KOPT-K1 (cell line): Measurements from ENCODE around the gene SCAMP2.

Experiments
- H3K27ac ChIP-seq: fragments of 200-600 bp; sonication (generic); 2 replicates; pipeline ENCODE4 v1.5.1; 2016; ENCODE audit warnings: antibody characterized with exemption, mild to moderate bottlenecking, low read depth, low read length; ENCODE audit not compliant: poor library complexity, severe bottlenecking
- H3K36me3 ChIP-seq: fragments of 200-600 bp; sonication (generic); 2 replicates; pipeline ENCODE4 v1.5.1; 2017; ENCODE audit warnings: antibody characterized with exemption, mild to moderate bottlenecking, low read length, moderate library complexity; ENCODE audit not compliant: insufficient read depth
- H3K9me3 ChIP-seq: fragments of 200-600 bp; sonication (generic); 2 replicates; pipeline ENCODE4 v1.5.1; 2017; ENCODE audit warnings: antibody characterized with exemption, low read length, mild to moderate bottlenecking; ENCODE audit not compliant: insufficient read depth, poor library complexity, severe bottlenecking

SCAMP2 gene

GRCh38 chr15:74840851-74841775 is 32.1 kb downstream of the SCAMP2 start:
- no peak overlapping the region for H3K27ac ChIP-seq
- H3K36me3 ChIP-seq = peaks cover 22% of the 10 kb centered on the region
- no peaks in the 10 kb centered on the region for H3K9me3 ChIP-seq

DNA sequence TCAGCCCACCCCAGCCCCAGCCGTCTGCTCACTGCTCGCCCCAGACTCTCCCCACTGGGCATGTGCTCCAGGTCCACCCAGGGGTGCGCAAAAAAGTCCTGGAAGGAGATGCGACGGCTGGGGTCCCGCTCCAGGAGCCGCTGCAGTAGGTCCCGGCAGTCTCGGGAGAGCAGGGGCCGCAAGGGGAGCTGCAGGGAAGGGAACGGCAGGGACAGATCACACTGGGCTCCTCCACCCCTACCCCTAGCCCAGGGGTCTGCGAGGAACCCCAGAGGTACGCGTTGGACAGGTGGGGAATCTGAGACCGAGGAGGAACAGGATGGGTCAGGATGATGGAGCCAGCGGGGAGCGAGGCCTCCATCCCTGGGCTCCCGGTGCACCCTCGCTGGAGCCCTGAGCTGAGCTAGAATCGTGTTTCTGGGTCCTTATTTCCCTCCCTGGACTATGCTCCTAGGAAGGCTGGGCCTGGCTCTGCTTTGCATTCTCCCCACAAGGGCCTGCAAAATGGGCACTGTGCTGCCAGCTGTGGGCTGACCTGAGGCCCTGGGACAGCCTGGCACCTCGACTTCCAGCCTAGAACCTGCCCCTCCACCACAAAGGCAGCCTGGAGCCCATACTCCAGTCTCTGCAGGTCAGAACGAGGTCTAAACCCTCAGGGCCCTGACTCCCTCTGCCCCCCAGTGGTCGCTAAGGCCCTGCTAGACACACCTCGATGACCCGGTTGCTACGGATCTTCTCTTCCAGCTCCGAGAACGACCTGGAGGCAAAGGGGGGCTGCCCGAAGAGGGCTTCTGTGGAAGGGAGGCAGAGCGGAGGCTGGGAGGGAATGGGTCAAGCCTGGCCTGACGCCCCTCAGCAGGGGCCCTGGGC is 33.4 kb downstream of the SCAMP2 start:
- Histone ChIP-seq H3K27ac (no peak overlapping the region), H3K9me3 (no peaks in the 10 kb centered on the region), H3K36me3 (peaks cover 30% of the 10 kb centered on the region)

GRCh38 chr15:74838746-74839525 is 34.2 kb downstream of the SCAMP2 start:
- Histone ChIP-seq H3K36me3 (peaks cover 24% of the 10 kb centered on the region), H3K9me3 (no peaks in the 10 kb centered on the region), H3K27ac (no peak overlapping the region)

GRCh38 chr15:74838137-74838516 is 35.0 kb downstream of the SCAMP2 start:
- Histone ChIP-seq H3K9me3 (no peaks in the 10 kb centered on the region), H3K36me3 (peaks cover 24% of the 10 kb centered on the region), H3K27ac (no peak overlapping the region)

DNA sequence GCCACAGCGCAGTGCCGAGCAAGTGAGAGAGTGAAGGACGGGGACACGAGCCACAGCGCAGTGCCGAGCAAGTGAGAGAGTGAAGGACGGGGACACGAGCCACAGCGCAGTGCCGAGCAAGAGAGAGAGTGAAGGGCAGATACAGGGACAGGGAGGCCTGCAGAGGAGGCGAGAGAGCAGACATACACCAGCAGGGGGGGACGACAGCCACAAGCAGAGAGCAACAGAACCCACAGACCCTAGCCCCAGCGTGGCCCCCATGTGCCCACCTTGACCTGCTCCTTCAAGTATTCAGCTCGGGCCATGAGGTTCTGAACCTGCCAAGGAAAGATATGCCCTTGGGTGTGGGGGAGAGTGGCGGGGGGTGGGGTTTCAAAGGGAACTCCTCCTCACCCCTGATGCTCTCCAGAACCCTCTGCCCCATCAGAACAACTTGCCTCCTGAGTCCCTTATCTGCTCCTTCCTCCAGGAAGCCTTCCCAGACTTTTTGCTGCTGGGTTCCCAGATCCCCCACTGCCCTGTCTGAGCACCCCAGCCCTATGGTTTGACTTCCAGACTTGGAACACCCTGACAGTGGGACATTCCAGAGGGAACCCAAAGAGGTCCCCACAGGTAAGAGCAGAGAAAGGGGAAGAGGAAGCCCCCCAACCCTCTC is 35.6 kb downstream of the SCAMP2 start:
- Histone ChIP-seq H3K36me3 (peaks cover 24% of the 10 kb centered on the region), H3K27ac (no peak overlapping the region), H3K9me3 (no peaks in the 10 kb centered on the region)

DNA sequence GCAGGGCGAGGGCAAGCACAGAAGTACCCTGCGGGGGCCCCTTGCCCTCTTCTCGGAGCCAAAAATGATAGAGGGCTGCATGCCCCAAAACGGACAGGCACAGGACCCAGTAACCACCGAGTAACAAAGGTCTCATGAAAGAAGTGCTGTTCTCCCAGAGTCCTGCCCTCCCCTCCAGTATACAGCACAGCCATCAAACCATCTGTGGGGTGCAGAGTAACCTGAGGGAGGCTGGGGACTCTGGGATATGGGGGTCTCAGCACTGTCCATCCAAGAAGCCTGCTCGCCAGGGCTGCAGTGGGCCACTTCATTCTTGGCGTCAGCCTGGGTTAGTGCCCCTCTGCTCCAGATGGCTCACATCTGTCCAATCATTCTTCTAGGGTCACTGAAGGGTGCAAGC is 36.3 kb downstream of the SCAMP2 start:
- H3K9me3 ChIP-seq = no peaks in the 10 kb centered on the region
- peaks cover 24% of the 10 kb centered on the region for H3K36me3 ChIP-seq
- no peak overlapping the region for H3K27ac ChIP-seq

DNA sequence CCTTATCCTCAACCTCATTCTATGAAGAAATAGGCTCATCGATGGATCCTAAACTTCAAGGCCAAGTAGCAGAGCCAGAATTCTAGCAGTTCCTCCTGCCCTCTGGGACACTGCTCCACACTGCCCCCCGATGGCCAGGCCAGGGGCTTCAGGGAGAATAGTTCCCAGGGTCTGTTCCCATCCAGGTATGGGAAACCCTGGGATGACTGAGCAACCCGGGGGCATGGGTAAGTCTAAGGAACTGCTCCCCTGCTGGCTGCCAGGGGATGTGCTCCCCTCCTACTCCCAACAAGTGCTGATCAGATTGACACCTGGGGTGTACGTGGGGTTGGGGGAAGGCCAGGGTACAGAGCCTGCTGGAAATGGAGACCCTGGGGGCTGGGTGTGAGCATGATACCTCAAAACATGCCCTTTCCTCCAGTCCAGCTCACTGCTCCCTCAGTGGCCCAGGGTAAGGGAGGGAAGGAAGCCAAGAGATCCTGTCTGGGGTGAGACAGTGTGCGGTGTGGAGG is 37.8 kb downstream of the SCAMP2 start:
- Histone ChIP-seq H3K9me3 (no peaks in the 10 kb centered on the region), H3K27ac (no peak overlapping the region), H3K36me3 (peaks cover 24% of the 10 kb centered on the region)

- Histone ChIP-seq H3K9me3 (no peaks in the 10 kb centered on the region), H3K36me3 (peaks cover 16% of the 10 kb centered on the region), H3K27ac (no peak overlapping the region)
These were observed 39.6 kb downstream of the SCAMP2 start for GRCh38 chr15:74833376-74834107.

- no peak overlapping the region for H3K27ac ChIP-seq
These were observed 40.3 kb downstream of the SCAMP2 start for GRCh38 chr15:74832826-74833225.

DNA sequence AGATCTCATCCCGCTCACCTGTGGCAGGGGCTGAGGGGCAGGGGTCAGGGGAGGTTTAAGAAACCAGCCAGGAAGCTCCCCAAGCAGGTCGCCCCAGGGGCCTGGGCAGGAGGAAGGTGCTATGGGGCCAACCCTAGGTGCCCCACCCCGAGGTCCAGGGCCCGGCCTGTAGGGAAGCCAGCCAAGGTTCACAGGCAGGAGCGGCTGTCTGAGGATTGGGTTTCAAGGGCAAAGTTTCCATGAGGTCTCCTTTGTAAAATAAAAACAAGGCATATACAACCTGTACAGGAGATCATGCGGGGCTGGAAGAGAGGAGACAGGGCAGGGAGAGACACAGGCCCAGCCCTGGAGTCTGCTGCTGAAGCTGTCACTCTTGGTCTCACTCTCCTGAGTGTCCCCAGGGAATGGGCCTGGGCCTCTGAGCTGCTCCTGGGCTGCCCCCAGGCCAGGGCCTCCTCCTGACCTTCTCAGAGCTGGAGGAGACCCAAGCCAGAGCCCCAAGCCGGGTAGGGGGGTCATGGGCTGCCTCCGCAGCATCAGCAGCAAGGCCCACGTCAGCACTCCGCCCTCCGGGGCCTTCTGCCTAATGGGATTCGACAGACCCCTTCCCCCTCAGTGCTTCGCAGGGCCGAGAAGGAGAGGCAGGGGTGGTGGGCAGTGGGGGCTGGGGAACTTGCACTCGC is 41.2 kb downstream of the SCAMP2 start:
- Histone ChIP-seq H3K9me3 (no peaks in the 10 kb centered on the region), H3K36me3 (peaks cover 12% of the 10 kb centered on the region), H3K27ac (no peak overlapping the region)

More at GRCh38 chr15:74832826-74833225, 40.3 kb downstream of the SCAMP2 start:
- no peaks in the 10 kb centered on the region for H3K9me3 ChIP-seq
- H3K36me3 ChIP-seq = peaks cover 16% of the 10 kb centered on the region

GRCh38 chr15:74830868-74831267 is 42.3 kb downstream of the SCAMP2 start:
- H3K27ac ChIP-seq = no peak overlapping the region
- H3K36me3 ChIP-seq = peaks cover 9% of the 10 kb centered on the region
- no peaks in the 10 kb centered on the region for H3K9me3 ChIP-seq

DNA sequence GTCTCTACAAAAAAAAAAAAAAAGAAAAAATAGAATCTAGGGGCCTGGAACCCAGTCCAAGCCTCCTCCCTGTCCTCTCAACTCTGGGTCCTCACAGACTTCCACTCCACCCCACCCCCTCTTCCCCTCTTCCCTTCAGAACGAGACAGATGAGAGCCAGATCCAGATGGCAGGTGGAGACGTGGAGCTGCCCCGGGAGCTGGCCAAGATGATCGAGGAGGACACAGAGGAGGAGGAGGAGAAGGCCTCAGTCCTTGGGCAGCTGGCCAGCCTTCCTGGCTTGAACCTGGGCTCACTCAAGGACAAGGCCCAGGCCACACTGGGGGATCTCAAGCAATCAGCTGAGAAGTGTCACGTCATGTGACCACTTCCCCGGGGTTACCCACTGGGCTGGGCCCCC is 43.2 kb downstream of the SCAMP2 start:
- H3K9me3 ChIP-seq = no peaks in the 10 kb centered on the region

DNA sequence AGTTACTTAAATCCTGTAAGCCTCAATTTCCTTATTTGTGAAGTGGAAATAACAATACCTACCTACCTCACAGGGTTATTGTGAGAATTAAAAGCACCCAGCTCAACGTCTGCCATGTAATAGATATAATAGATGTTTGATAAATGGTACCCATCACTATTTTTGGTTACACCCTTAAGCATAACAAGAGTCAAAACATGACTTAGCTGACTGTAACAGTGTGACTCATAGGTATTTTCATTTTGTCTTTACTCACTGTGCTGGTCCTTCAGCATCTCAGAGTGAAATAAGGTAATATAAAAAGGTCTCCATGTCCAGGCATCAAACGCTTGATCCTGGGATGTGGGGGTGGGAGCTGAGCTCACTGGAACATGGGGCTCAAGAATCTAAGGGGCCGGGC is 43.7 kb downstream of the SCAMP2 start:
- no peaks in the 10 kb centered on the region for H3K9me3 ChIP-seq
- no peaks in the 10 kb centered on the region for H3K36me3 ChIP-seq
- H3K27ac ChIP-seq = no peak overlapping the region

More for the DNA sequence above, 43.2 kb downstream of the SCAMP2 start:
- H3K36me3 ChIP-seq = peaks cover under 1% of the 10 kb centered on the region; the same call in 1 of the 2 replicates
- H3K27ac ChIP-seq = no peak overlapping the region
